CD4-positive, CD25-positive, alpha-beta regulatory T cell (primary cell): ENCODE measurements around the gene FAM83F. TPM values are rescaled to one million over a fixed set of nuclear protein-coding genes. Genes with fewer than 3 reads are reported as not detected.

Experiments used
- ATAC-seq, 2 donors: fragments of 150-1000 bp; cut with Tn5 transposase; one replicate each; pipeline ENCODE4 v1.10.0; 2021; ENCODE audit warnings: low read depth in 2 of 2, moderate number of reproducible peaks in 2 of 2, moderate library complexity in 1 of 2
- DNase-seq, 3 donors: peaks; one replicate each; pipeline versions ENCODE4 v3.0.0 to v3.0.0-alpha.2; 2012 to 2022; ENCODE audit warnings: mixed read lengths in 1 of 3
- H3K27ac ChIP-seq: one replicate; pipeline ENCODE4 v1.7.0; 2013; ENCODE audit warnings: mild to moderate bottlenecking, low read length; ENCODE audit not compliant: insufficient read depth, poor library complexity, severe bottlenecking
- H3K27me3 ChIP-seq: one replicate; pipeline ENCODE4 v1.7.0; 2013; ENCODE audit warnings: low read length; ENCODE audit not compliant: control insufficient read depth, insufficient read depth
- H3K36me3 ChIP-seq: one replicate; pipeline ENCODE4 v1.7.0; 2013; ENCODE audit warnings: mild to moderate bottlenecking, low read length, moderate library complexity; ENCODE audit not compliant: control insufficient read depth, insufficient read depth
- H3K4me1 ChIP-seq: 2 replicates; pipeline ENCODE4 v1.7.0; 2013; ENCODE audit warnings: mild to moderate bottlenecking, low read length; ENCODE audit not compliant: insufficient read depth, control insufficient read depth, poor library complexity, severe bottlenecking
- H3K4me3 ChIP-seq: one replicate; pipeline ENCODE4 v1.7.0; 2013; ENCODE audit warnings: low read depth, mild to moderate bottlenecking, low read length, moderate library complexity
- H3K9me3 ChIP-seq, 2 experiments: 1 replicate in 1 of 2; 2 replicates in 1 of 2; pipeline ENCODE4 v1.7.0; 2013; ENCODE audit warnings: low read length in 2 of 2, mild to moderate bottlenecking in 1 of 2, moderate library complexity in 1 of 2; ENCODE audit not compliant: control insufficient read depth in 2 of 2
- H3K27ac Mint-ChIP-seq, 3 donors: one replicate each; pipeline ENCODE4 v1.8.0; 2020 to 2022; ENCODE audit warnings: mild to moderate bottlenecking in 3 of 3, mixed read lengths in 3 of 3, moderate library complexity in 2 of 3
- H3K27me3 Mint-ChIP-seq: one replicate; pipeline ENCODE4 v1.8.0; 2022; ENCODE audit warnings: mild to moderate bottlenecking, mixed read lengths
- H3K36me3 Mint-ChIP-seq: one replicate; pipeline ENCODE4 v1.8.0; 2020; ENCODE audit warnings: mixed read lengths
- H3K4me1 Mint-ChIP-seq, 4 donors: one replicate each; pipeline ENCODE4 v1.8.0; 2020 to 2022; ENCODE audit warnings: mixed read lengths in 4 of 4, mild to moderate bottlenecking in 1 of 4
- H3K4me3 Mint-ChIP-seq, 4 donors: one replicate each; pipeline ENCODE4 v1.8.0; 2020 to 2022; ENCODE audit warnings: mild to moderate bottlenecking in 4 of 4, mixed read lengths in 4 of 4, moderate library complexity in 3 of 4
- H3K9me3 Mint-ChIP-seq, 7 donors: one replicate each; pipeline ENCODE4 v1.8.0; 2020 to 2022; ENCODE audit warnings: mixed read lengths in 7 of 7, mild to moderate bottlenecking in 3 of 7, moderate library complexity in 2 of 7
- polyA plus RNA-seq, 4 donors: library from polyadenylated mRNA; unstranded; fragments of 300-500 nt; fragmentation: Illumina TruSeq; gene quantifications; one replicate each; pipeline ENCODE4 v1.2.3, GENCODE V29; 2021
- total RNA-seq: library from RNA; stranded (reverse); gene quantifications from one replicate; pipeline ENCODE4 v1.2.3, GENCODE V29; 2022

FAM83F gene
- total and polyA plus RNA-seq, 5 donors from 2014 or later: 0.01 to 3.2 (median 0.04) TPM; not detected in 1

GRCh38 chr22:40036591-40037225, 42.0 kb downstream of the FAM83F start:
- H3K27me3 Mint-ChIP-seq: peaks cover 52% of the 10 kb centered on the region
- peaks cover 0 to 3% (median 0%) of the 10 kb centered on the region in 4 donors for H3K4me1 Mint-ChIP-seq
- no peak overlapping the region for H3K27ac Mint-ChIP-seq
- H3K4me3 Mint-ChIP-seq: no peak overlapping the region
- Histone ChIP-seq H3K4me1 (no peaks in the 10 kb centered on the region), H3K27ac (no peak overlapping the region), H3K9me3 (no peaks in the 10 kb centered on the region), H3K4me3 (no peak overlapping the region), H3K36me3 (no peaks in the 10 kb centered on the region), H3K27me3 (peaks cover 17% of the 10 kb centered on the region)
- H3K36me3 Mint-ChIP-seq: no peaks in the 10 kb centered on the region
- ATAC-seq (peak in 1 of 2 donors; percentile 61), DNase-seq (peak; percentile 27 to 77 (median 37))
- peaks cover 0 to 2% (median 0%) of the 10 kb centered on the region in 7 donors for H3K9me3 Mint-ChIP-seq

- H3K27ac Mint-ChIP-seq: no peak overlapping the region
- H3K4me1 Mint-ChIP-seq: peaks cover 0 to 3% (median 0%) of the 10 kb centered on the region in 4 donors
- ATAC-seq (no peak), DNase-seq (no peak)
- no peaks in the 10 kb centered on the region for H3K36me3 Mint-ChIP-seq
- H3K27ac ChIP-seq: no peak overlapping the region
- no peaks in the 10 kb centered on the region for H3K36me3 ChIP-seq
- no peaks in the 10 kb centered on the region for H3K4me1 ChIP-seq
- peaks cover 0 to 2% (median 0%) of the 10 kb centered on the region in 7 donors for H3K9me3 Mint-ChIP-seq
- no peaks in the 10 kb centered on the region for H3K9me3 ChIP-seq
- peaks cover 55% of the 10 kb centered on the region for H3K27me3 Mint-ChIP-seq
- no peak overlapping the region for H3K4me3 ChIP-seq
- peaks cover 17% of the 10 kb centered on the region for H3K27me3 ChIP-seq
- H3K4me3 Mint-ChIP-seq: no peak overlapping the region
Observed at GRCh38 chr22:40037320-40037719, 42.6 kb downstream of the FAM83F start.

GRCh38 chr22:40039482-40040115, 44.8 kb downstream of the FAM83F start:
- peaks cover 0 to 15% (median 10%) of the 10 kb centered on the region in 4 donors for H3K4me1 Mint-ChIP-seq
- Histone ChIP-seq H3K27me3 (peaks cover 17% of the 10 kb centered on the region), H3K9me3 (no peaks in the 10 kb centered on the region), H3K4me3 (no peak overlapping the region), H3K27ac (no peak overlapping the region), H3K36me3 (no peaks in the 10 kb centered on the region), H3K4me1 (peaks cover 6% of the 10 kb centered on the region)
- peak overlapping the region in 2 of 4 donors; percentile 26 to 55 for H3K4me3 Mint-ChIP-seq
- H3K27me3 Mint-ChIP-seq: peaks cover 62% of the 10 kb centered on the region
- no peaks in the 10 kb centered on the region for H3K36me3 Mint-ChIP-seq
- ATAC-seq: no peak
- DNase-seq: no peak
- H3K9me3 Mint-ChIP-seq: peaks cover 0 to 2% (median 0%) of the 10 kb centered on the region in 7 donors
- no peak overlapping the region for H3K27ac Mint-ChIP-seq

DNA sequence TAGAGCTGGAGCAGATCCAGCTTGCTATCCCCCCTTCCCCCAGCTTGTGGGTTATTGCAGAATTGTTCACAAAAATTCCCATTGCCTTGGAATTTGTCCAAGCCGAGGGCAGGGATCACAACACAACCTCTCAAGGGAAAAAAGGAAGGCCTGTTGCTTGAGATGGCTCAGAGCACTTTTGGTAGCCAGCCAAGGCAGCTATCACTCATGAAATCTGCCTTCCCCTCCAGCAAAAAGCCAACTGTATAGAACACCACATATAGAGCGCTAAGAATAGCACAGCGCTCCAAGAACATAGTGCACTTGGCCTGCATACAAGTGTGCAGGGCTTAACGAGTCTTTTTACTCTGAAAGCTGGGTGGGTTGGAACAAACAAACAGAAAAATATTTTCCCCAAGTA, 46.2 kb downstream of the FAM83F start:
- no peak for ATAC-seq
- Histone ChIP-seq H3K9me3 (no peaks in the 10 kb centered on the region), H3K4me1 (peaks cover 12% of the 10 kb centered on the region), H3K27ac (no peak overlapping the region), H3K36me3 (no peaks in the 10 kb centered on the region), H3K4me3 (no peak overlapping the region), H3K27me3 (peaks cover 17% of the 10 kb centered on the region)
- peaks cover 64% of the 10 kb centered on the region for H3K27me3 Mint-ChIP-seq
- H3K4me1 Mint-ChIP-seq: peaks cover 2 to 18% (median 13%) of the 10 kb centered on the region in 4 donors
- H3K4me3 Mint-ChIP-seq: peak overlapping the region in 1 of 4 donors; percentile 13
- H3K27ac Mint-ChIP-seq: no peak overlapping the region
- no peak for DNase-seq
- H3K9me3 Mint-ChIP-seq: peaks cover 0 to 2% (median 0%) of the 10 kb centered on the region in 7 donors
- no peaks in the 10 kb centered on the region for H3K36me3 Mint-ChIP-seq

GRCh38 chr22:40041366-40042137, 46.8 kb downstream of the FAM83F start:
- no peaks in the 10 kb centered on the region for H3K9me3 ChIP-seq
- Mint-ChIP-seq H3K36me3 (no peaks in the 10 kb centered on the region), H3K27ac (no peak overlapping the region), H3K4me3 (peak overlapping the region in 1 of 4 donors; percentile 13), H3K4me1 (peaks cover 6 to 21% (median 17%) of the 10 kb centered on the region in 4 donors), H3K27me3 (peaks cover 59% of the 10 kb centered on the region), H3K9me3 (peaks cover 0 to 2% (median 0%) of the 10 kb centered on the region in 7 donors)
- DNase-seq (no peak), ATAC-seq (no peak)
- H3K27me3 ChIP-seq: peaks cover 17% of the 10 kb centered on the region
- peaks cover 17% of the 10 kb centered on the region for H3K4me1 ChIP-seq
- no peaks in the 10 kb centered on the region for H3K36me3 ChIP-seq
- H3K27ac ChIP-seq: no peak overlapping the region
- no peak overlapping the region for H3K4me3 ChIP-seq

DNA sequence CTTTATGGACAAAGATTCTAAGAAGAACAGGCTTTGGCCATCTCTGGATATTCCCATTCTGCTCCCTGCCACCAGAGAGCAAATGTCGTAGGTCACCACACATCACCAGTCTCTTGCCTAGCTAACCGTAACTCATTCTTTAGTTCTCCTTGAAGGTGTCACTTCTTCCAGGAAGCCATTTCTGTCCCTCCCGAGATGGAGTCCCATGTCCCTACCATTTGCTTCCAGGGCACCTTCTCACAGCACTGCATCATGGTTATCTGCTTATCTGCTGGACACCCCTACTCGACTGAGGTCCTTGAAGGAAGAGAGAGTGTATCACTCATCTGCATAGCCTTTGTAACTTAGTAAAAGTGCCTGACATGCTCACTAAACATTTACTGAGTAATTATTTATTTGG, 47.6 kb downstream of the FAM83F start:
- H3K9me3 Mint-ChIP-seq: peaks cover 0 to 2% (median 0%) of the 10 kb centered on the region in 7 donors
- Histone ChIP-seq H3K4me1 (peaks cover 22% of the 10 kb centered on the region), H3K4me3 (no peak overlapping the region), H3K36me3 (no peaks in the 10 kb centered on the region), H3K27ac (no peak overlapping the region), H3K9me3 (no peaks in the 10 kb centered on the region), H3K27me3 (peaks cover 17% of the 10 kb centered on the region)
- peak overlapping the region in 1 of 4 donors; percentile 12 for H3K4me3 Mint-ChIP-seq
- H3K36me3 Mint-ChIP-seq: no peaks in the 10 kb centered on the region
- H3K27me3 Mint-ChIP-seq: peaks cover 55% of the 10 kb centered on the region
- ATAC-seq: no peak
- H3K4me1 Mint-ChIP-seq: peaks cover 6 to 29% (median 21%) of the 10 kb centered on the region in 4 donors
- DNase-seq: no peak
- H3K27ac Mint-ChIP-seq: no peak overlapping the region

- Histone ChIP-seq H3K27me3 (peaks cover 17% of the 10 kb centered on the region), H3K9me3 (no peaks in the 10 kb centered on the region), H3K4me3 (no peak overlapping the region), H3K27ac (no peak overlapping the region), H3K4me1 (peaks cover 28% of the 10 kb centered on the region), H3K36me3 (no peaks in the 10 kb centered on the region)
- Mint-ChIP-seq H3K4me1 (peaks cover 6 to 35% (median 27%) of the 10 kb centered on the region in 4 donors), H3K4me3 (peak overlapping the region; percentile 7 to 98 (median 62)), H3K27me3 (peaks cover 51% of the 10 kb centered on the region), H3K27ac (peak overlapping the region; percentile 77 to 99 (median 99)), H3K9me3 (no peaks in the 10 kb centered on the region), H3K36me3 (no peaks in the 10 kb centered on the region)
- ATAC-seq (no peak), DNase-seq (no peak)
Observed at GRCh38 chr22:40043081-40043480, 48.3 kb downstream of the FAM83F start.
